Peyer's patch (tissue), 4 donors: ENCODE data around the gene SHC1. TPM values are rescaled to one million over a fixed set of nuclear protein-coding genes. Genes with fewer than 3 reads are reported as not detected.

Source experiments
- DNase-seq, 3 donors: peaks; one replicate each; pipeline ENCODE4 v3.0.0-alpha.2; 2017 to 2019
- H3K27ac ChIP-seq, 4 donors: fragments of 200-600 bp; sonication (generic); one replicate each; pipeline ENCODE4 v1.5.1; 2016 to 2019
- H3K27me3 ChIP-seq, 2 donors: fragments of 200-600 bp; sonication (generic); one replicate each; pipeline ENCODE4 v1.5.1; 2019
- H3K36me3 ChIP-seq, 3 donors: fragments of 200-600 bp; sonication (generic); one replicate each; pipeline ENCODE4 v1.5.1; 2016 to 2019
- H3K4me1 ChIP-seq, 4 donors: fragments of 200-600 bp; sonication (generic); one replicate each; pipeline ENCODE4 v1.5.1; 2016 to 2019
- H3K4me3 ChIP-seq, 4 donors: fragments of 200-600 bp; sonication (generic); 1 replicate in 3 of 4; 2 replicates in 1 of 4; pipeline ENCODE4 v1.5.1; 2016 to 2019; ENCODE audit warnings: mild to moderate bottlenecking in 1 of 4
- H3K9me3 ChIP-seq, 4 donors: fragments of 200-600 bp; sonication (generic); one replicate each; pipeline ENCODE4 v1.5.1; 2016 to 2019; ENCODE audit warnings: mild to moderate bottlenecking in 1 of 4
- POLR2A ChIP-seq, 2 donors: fragments of 450-650 bp; IDR thresholded peaks; one replicate each; pipeline ENCODE4 v1.5.1; 2017; ENCODE audit warnings: antibody characterized with exemption in 2 of 2, mild to moderate bottlenecking in 2 of 2, moderate library complexity in 2 of 2
- total RNA-seq, 4 donors: library from RNA; depleted of rRNA; stranded (reverse); fragments of >200 nt; gene quantifications; one replicate each; pipeline ENCODE4 v1.1.0, GENCODE V29; 2016
- TF ChIP-seq, protein P1 (sequence below), 6 experiments: fragments of 450-650 bp in 4 of 6; fragments of 200-600 bp in 2 of 6; sonication (generic) in 1 of 6; IDR thresholded peaks; one replicate each; pipeline ENCODE4 v1.5.1; 2017 to 2019; ENCODE audit warnings: antibody characterized with exemption in 6 of 6, mild to moderate bottlenecking in 3 of 6, moderate library complexity in 1 of 6

SHC1 gene
- total RNA-seq, 4 donors from 2014 or later = 56.9 to 150 (median 104) TPM

DNA sequence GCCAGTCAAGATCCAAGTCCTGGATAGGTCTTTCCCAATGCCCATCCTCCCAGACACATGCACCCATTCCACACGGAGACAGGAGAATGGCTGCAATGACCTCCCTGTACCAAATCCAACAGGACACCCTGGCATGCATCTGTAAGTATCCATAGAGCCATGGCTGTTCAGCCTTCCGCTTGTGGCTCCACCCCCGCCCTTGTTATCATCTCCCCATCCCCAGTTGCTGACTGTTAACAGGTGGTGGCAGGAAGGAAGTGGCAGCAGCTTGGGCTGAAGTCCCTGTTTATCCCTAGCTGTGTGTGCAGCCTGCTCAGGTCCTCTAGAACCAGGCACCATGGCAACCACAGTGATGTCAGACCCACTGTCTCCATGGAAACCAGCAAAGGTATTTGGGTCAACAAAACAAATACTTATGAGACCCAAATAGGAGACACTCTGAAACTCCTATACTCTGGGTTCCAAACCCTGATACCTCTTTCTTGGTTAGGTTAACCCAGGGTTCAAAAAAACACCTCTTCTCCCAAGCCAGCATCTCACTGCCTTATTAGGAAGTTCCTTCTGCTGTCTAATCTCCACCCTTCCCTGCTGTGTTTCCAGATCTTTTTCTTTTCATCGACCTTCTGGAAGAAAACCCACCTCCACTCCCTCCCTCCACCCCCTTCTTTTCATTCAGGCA, 15.4 kb downstream of the SHC1 start:
- peak; percentile 71 to 97 (median 96) for DNase-seq
- TF ChIP-seq POLR2A (IDR thresholded peaks at IDR 0.05) = peak in 1 of 2 donors; percentile 23
- TF ChIP-seq, protein P1, sequence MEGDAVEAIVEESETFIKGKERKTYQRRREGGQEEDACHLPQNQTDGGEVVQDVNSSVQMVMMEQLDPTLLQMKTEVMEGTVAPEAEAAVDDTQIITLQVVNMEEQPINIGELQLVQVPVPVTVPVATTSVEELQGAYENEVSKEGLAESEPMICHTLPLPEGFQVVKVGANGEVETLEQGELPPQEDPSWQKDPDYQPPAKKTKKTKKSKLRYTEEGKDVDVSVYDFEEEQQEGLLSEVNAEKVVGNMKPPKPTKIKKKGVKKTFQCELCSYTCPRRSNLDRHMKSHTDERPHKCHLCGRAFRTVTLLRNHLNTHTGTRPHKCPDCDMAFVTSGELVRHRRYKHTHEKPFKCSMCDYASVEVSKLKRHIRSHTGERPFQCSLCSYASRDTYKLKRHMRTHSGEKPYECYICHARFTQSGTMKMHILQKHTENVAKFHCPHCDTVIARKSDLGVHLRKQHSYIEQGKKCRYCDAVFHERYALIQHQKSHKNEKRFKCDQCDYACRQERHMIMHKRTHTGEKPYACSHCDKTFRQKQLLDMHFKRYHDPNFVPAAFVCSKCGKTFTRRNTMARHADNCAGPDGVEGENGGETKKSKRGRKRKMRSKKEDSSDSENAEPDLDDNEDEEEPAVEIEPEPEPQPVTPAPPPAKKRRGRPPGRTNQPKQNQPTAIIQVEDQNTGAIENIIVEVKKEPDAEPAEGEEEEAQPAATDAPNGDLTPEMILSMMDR (IDR thresholded peaks at IDR 0.05) = no peak
- Histone ChIP-seq H3K27me3 (no peaks in the 10 kb centered on the region), H3K9me3 (no peaks in the 10 kb centered on the region), H3K27ac (peak overlapping the region; percentile 77 to 86 (median 82)), H3K36me3 (peaks cover 0 to 30% (median 0%) of the 10 kb centered on the region in 3 donors), H3K4me3 (peak overlapping the region; percentile 45 to 70 (median 58)), H3K4me1 (peaks cover 0 to 55% (median 29%) of the 10 kb centered on the region in 4 donors)

DNA sequence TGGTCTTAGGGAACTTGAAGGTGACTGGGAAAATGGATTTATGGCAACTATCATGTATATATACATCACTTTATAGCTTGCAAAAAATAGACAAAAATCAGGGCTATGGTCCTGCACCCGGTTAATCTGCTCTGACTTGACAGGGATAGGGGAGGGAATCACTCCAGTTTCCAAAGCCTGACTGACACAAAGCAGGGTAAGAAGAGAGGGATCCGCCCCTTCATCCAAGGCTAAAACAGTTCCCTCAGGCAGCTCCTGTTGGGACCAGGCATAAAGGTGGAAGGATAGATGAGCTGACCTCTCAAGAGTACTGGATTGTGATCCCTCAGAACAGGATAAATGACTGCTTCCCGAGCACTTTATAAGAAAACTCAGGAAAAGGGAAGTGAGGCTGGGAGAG, 16.0 kb downstream of the SHC1 start:
- no peak for TF ChIP-seq POLR2A (IDR thresholded peaks at IDR 0.05)
- TF ChIP-seq, protein P1 (IDR thresholded peaks at IDR 0.05) = no peak
- no peak for DNase-seq
- Histone ChIP-seq H3K27ac (peak overlapping the region; percentile 70 to 86 (median 82)), H3K4me1 (peaks cover 0 to 55% (median 28%) of the 10 kb centered on the region in 4 donors), H3K4me3 (peak overlapping the region; percentile 13 to 70 (median 58)), H3K27me3 (no peaks in the 10 kb centered on the region), H3K9me3 (no peaks in the 10 kb centered on the region), H3K36me3 (peaks cover 0 to 33% (median 0%) of the 10 kb centered on the region in 3 donors)

DNA sequence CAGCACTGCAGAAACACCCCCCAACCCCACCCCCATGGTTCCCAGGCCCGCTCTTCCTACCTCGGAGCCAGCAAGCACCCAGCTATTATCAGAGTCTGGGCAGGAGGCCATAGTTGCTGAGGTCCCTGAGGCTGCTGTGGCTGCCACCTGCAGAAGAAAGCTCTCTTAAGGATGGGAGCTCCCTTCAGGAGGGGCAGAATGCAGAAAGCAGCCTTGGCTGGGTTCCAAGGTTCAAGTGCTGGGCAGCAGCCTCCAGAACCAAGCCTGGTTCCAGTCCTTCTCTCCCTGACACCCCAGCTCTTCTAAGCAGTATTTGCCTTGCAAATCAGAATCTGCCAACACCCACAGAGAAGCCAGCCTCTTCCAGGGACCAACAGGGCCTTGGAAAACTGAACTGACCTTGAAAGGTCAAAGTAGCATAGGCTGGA, 16.9 kb downstream of the SHC1 start:
- peak overlapping the region in 3 of 4 donors; percentile 11 to 86 (median 77) for H3K27ac ChIP-seq
- H3K27me3 ChIP-seq = no peaks in the 10 kb centered on the region
- H3K4me3 ChIP-seq = peak overlapping the region in 1 of 4 donors; percentile 4
- TF ChIP-seq, protein P1 (IDR thresholded peaks at IDR 0.05) = no peak
- no peak for TF ChIP-seq POLR2A (IDR thresholded peaks at IDR 0.05)
- no peaks in the 10 kb centered on the region for H3K9me3 ChIP-seq
- no peak for DNase-seq
- peaks cover 0 to 55% (median 28%) of the 10 kb centered on the region in 4 donors for H3K4me1 ChIP-seq
- H3K36me3 ChIP-seq = peaks cover 0 to 30% (median 0%) of the 10 kb centered on the region in 3 donors

DNA sequence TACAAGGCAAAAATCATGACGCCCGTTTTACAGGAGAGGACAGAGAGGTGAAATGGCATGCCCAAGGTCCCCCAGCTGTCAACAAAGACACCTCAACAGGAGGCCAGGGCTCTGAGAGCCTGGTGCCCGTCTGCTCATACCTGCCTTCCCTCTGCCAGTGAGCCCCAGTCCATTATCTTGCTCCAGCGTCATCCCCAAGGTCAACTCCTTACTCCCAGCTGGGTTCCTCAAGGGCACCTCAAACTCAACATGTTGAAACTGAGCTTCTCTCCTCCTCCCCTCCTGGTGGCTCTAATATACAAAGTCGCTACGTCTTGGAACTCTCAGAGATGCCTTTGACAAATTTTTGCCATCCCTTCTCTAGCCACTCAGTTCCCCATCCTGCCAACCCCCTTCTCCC, 17.9 kb downstream of the SHC1 start:
- H3K9me3 ChIP-seq = no peaks in the 10 kb centered on the region
- peak overlapping the region in 3 of 4 donors; percentile 40 to 86 (median 56) for H3K27ac ChIP-seq
- peaks cover 0 to 37% (median 0%) of the 10 kb centered on the region in 3 donors for H3K36me3 ChIP-seq
- H3K4me3 ChIP-seq = no peak overlapping the region
- H3K27me3 ChIP-seq = no peaks in the 10 kb centered on the region
- TF ChIP-seq, protein P1 (IDR thresholded peaks at IDR 0.05) = no peak
- no peak for TF ChIP-seq POLR2A (IDR thresholded peaks at IDR 0.05)
- DNase-seq = no peak
- H3K4me1 ChIP-seq = peaks cover 0 to 55% (median 28%) of the 10 kb centered on the region in 4 donors

DNA sequence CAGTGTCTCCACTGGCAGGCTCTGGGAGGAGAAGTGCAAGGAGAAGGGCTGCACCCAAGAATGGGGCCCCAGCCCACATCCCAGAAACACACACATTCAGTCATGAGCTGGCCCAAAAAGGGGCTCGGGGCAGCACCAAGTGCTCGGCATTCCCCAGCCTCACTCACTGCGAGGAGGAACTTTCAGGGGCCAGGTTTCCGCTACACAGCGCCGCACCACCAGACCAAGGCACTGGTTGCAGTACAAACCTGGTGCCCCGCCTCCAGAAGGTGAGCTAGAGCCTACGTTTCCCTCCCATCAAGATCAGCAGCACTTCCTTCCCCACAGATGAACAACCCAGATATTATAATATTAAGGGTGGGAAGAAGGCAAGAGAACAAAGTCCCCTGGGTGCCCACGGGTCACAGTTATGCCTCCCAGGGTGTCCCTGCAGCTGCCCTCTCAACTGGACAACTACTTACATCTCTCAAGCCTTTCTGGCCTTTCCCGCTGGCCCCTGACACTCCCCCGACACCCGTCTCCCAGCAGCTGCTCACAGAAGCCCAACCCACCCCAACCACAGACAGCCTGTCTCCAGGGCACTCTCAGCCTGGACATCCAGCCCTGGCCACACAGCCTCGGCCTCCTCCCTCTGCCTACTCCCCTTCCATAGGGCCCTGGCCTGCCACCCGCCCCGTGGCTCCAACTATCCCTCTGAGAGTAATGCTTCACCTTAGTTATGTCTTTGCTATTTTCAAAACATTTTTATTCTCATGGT, 18.5 kb downstream of the SHC1 start:
- no peak for TF ChIP-seq POLR2A (IDR thresholded peaks at IDR 0.05)
- TF ChIP-seq, protein P1 (IDR thresholded peaks at IDR 0.05) = no peak
- Histone ChIP-seq H3K36me3 (peaks cover 0 to 42% (median 0%) of the 10 kb centered on the region in 3 donors), H3K4me3 (peak overlapping the region in 1 of 4 donors; percentile 15), H3K4me1 (peaks cover 0 to 50% (median 28%) of the 10 kb centered on the region in 4 donors), H3K9me3 (no peaks in the 10 kb centered on the region), H3K27ac (peak overlapping the region in 3 of 4 donors; percentile 40 to 86 (median 56)), H3K27me3 (no peaks in the 10 kb centered on the region)
- peak in 2 of 3 donors; percentile 78 to 83 for DNase-seq
